Measurements from ENCODE around the gene MUC2. TPM values are rescaled to one million over a fixed set of nuclear protein-coding genes. Genes with fewer than 3 reads are reported as not detected.

MUC2 gene
- total RNA-seq, 1 experiment from 2014 or later = 0.47 TPM

- Histone ChIP-seq H3K27ac (ENCODE audit: low read depth, low read length) (no peak overlapping the region), H3K9ac (ENCODE audit: low read length) (no peak overlapping the region), H3K4me3 (replicated peaks in 1 of 2; ENCODE audit: low read depth in 1 of 2, low read length in 2 of 2) (no peak overlapping the region), H4K20me1 (ENCODE audit: insufficient read depth) (no peaks in the 10 kb centered on the region), H3K9me3 (ENCODE audit: control insufficient read depth in 1 of 2, insufficient read depth in 1 of 2, low read depth in 1 of 2, low read length in 2 of 2) (no peaks in the 10 kb centered on the region; a peak in 1 of 4 replicates), H3K27me3 (ENCODE audit: insufficient read depth, low read length) (no peaks in the 10 kb centered on the region), H3K4me2 (ENCODE audit: low read length) (no peak overlapping the region), H3K36me3 (ENCODE audit: control insufficient read depth in 1 of 2, insufficient read depth in 2 of 2, low read length in 2 of 2) (no peaks in the 10 kb centered on the region), H3K4me1 (ENCODE audit: control insufficient read depth in 1 of 2, insufficient read depth in 2 of 2, low read length in 2 of 2) (no peaks in the 10 kb centered on the region), H2AFZ (ENCODE audit: low read depth, low read length, poor library complexity, severe bottlenecking) (no peak overlapping the region), H3K79me2 (ENCODE audit: insufficient read depth, low read length) (no peaks in the 10 kb centered on the region), H3K9me2 (ENCODE audit: insufficient read depth) (no peaks in the 10 kb centered on the region)
- RAD21 ChIA-PET (ENCODE audit: low non-redundant PET in 1 of 2, low total read pairs in 2 of 2, uncharacterized antibody in 2 of 2, unreplicated experiment in 2 of 2) = no interaction called here
- DNase-seq (ENCODE audit: low read depth, low spot score) = no peak
- no peak for ATAC-seq
- CTCF ChIA-PET = no interaction called here
- POLR2A ChIA-PET = no interaction called here
- BruUV-seq (replicated peaks) = no TSS peak
- TF ChIP-seq FOSL1 (IDR thresholded peaks at IDR 0.05; ENCODE audit: low read depth) (no peak), CEBPB (IDR thresholded peaks at IDR 0.05; ENCODE audit: low read depth) (no peak), YY1 (IDR thresholded peaks at IDR 0.05; ENCODE audit: extremely low read depth, insufficient replicate concordance, low read depth, low read length) (no peak), ZNF274 (IDR thresholded peaks at IDR 0.05; ENCODE audit: low read depth, low read length) (no peak), REST (IDR thresholded peaks at IDR 0.05; ENCODE audit: low read depth) (no peak), SP1 (IDR thresholded peaks at IDR 0.05; ENCODE audit: low read depth) (no peak), CBX3 (IDR thresholded peaks at IDR 0.05; ENCODE audit: low read depth) (no peak), ZFX (IDR thresholded peaks at IDR 0.05) (no peak), TCF7L2 (IDR thresholded peaks at IDR 0.05; ENCODE audit: borderline replicate concordance, extremely low read depth, insufficient read depth, insufficient read length) (no peak), POLR2A (IDR thresholded peaks at IDR 0.05; ENCODE audit: borderline replicate concordance, extremely low read depth, insufficient read depth, insufficient read length) (no peak), RAD21 (IDR thresholded peaks at IDR 0.05; ENCODE audit: low read depth) (no peak), JUND (IDR thresholded peaks at IDR 0.05) (no peak)
- intact Hi-C loops (cut with micrococcal nuclease) = no loop called here
These were observed 37.7 kb upstream of the MUC2 start for GRCh38 chr11:1036931-1037330.
